ENCODE results near the gene GJC2. TPM values are rescaled to one million over a fixed set of nuclear protein-coding genes. Genes with fewer than 3 reads are reported as not detected.

Gene GJC2
- total RNA-seq, 4 donors from 2014 or later: 0.88 to 0.94 TPM; not detected in 2

DNA sequence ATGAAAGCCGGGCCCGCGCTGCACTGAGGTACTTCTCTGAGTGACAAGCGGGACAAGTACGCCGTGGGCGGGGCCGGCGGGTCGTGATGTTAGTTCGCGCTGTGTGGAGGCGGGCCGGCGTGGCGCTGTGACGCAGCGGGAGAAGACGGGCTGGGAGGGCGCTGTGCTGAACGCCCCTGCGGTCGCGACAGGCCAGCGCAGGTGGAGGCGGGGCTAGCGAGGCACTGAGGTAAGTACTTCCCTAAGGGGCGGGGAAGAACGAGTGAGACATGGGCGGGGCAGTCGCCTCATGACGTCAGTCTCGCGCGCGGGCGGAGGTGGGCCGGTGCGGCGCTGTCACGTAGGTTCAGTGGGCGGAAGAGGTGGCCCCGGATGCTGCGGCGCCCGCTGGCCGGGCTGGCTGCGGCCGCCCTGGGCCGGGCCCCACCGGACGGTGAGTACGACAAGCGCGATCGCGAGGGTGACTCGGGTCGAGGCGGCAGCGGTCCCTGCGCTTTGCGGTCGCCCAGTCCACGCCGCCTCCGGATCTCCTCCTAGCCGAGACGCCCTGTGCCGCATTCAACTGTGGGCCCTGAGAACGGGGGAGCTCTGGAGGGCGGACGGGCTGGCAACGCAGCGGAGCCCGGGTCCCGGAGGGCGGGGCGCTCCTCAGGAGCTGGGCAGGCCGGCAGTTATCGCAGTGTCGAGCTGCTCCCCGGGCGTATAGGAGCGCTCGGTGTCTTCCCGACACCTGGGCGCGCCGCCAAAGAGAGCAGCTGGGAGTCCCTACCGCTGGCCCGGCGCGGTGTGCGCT, 9.6 kb upstream of the GJC2 start, which contains the start of gene GUK1:
GUK1 (plus strand) TSS at position 349 of the 793 bp plus-strand sequence; CDS start at position 373, 24 bp downstream.
- H3K36me3 ChIP-seq: peaks cover 0 to 1% (median 0%) of the 10 kb centered on the region in 3 donors
- no peaks in the 10 kb centered on the region for H3K9me3 ChIP-seq
- peak within 1 kb of the TSS; percentile 81 to 98 (median 93) for H3K4me3 ChIP-seq
- H3K4me1 ChIP-seq: peaks cover 3 to 39% (median 24%) of the 10 kb centered on the region in 4 donors
- DNase-seq: peak; percentile 100
- peak; percentile 98 to 99 for TF ChIP-seq POLR2A (IDR thresholded peaks at IDR 0.05)
- TF ChIP-seq, protein P1, sequence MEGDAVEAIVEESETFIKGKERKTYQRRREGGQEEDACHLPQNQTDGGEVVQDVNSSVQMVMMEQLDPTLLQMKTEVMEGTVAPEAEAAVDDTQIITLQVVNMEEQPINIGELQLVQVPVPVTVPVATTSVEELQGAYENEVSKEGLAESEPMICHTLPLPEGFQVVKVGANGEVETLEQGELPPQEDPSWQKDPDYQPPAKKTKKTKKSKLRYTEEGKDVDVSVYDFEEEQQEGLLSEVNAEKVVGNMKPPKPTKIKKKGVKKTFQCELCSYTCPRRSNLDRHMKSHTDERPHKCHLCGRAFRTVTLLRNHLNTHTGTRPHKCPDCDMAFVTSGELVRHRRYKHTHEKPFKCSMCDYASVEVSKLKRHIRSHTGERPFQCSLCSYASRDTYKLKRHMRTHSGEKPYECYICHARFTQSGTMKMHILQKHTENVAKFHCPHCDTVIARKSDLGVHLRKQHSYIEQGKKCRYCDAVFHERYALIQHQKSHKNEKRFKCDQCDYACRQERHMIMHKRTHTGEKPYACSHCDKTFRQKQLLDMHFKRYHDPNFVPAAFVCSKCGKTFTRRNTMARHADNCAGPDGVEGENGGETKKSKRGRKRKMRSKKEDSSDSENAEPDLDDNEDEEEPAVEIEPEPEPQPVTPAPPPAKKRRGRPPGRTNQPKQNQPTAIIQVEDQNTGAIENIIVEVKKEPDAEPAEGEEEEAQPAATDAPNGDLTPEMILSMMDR (IDR thresholded peaks at IDR 0.05): peak in 5 of 6 experiments; percentile 23 to 54 (median 49)
- H3K27me3 ChIP-seq: no peaks in the 10 kb centered on the region
- peak within 1 kb of the TSS; percentile 98 to 100 (median 100) for H3K27ac ChIP-seq

DNA sequence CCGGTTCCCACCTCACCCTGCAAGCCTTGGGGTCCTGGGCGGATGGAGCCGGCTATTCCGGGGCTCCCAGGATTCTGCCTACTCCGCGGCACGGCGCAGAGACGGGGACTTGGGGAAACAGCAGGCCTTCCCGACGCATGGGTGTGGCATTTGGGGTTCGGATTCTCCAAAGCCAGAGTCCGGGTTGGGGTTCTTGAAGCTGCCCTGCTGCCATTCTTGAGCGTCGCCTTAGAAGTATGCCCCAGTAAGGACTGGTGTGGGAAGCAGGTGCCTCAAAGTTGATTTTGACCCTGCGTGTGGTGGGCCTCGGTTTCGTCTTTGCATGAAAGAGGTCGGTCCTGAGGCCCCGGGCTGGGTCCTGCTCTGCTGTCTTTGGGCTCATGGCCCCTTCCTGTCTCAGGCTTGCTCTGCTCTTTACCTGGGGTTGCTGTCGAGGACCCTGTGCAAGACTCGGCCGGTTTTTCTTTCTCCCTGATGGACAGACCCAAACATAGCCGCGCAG, 9.0 kb upstream of the GJC2 start:
- no peaks in the 10 kb centered on the region for H3K27me3 ChIP-seq
- H3K9me3 ChIP-seq: no peaks in the 10 kb centered on the region
- peaks cover 0 to 8% (median 0%) of the 10 kb centered on the region in 3 donors for H3K36me3 ChIP-seq
- DNase-seq: no peak
- H3K4me3 ChIP-seq: peak overlapping the region; percentile 81 to 98 (median 93)
- H3K27ac ChIP-seq: peak overlapping the region; percentile 98 to 100 (median 100)
- TF ChIP-seq, protein P1 (IDR thresholded peaks at IDR 0.05): no peak
- TF ChIP-seq POLR2A (IDR thresholded peaks at IDR 0.05): no peak
- peaks cover 3 to 39% (median 24%) of the 10 kb centered on the region in 4 donors for H3K4me1 ChIP-seq

DNA sequence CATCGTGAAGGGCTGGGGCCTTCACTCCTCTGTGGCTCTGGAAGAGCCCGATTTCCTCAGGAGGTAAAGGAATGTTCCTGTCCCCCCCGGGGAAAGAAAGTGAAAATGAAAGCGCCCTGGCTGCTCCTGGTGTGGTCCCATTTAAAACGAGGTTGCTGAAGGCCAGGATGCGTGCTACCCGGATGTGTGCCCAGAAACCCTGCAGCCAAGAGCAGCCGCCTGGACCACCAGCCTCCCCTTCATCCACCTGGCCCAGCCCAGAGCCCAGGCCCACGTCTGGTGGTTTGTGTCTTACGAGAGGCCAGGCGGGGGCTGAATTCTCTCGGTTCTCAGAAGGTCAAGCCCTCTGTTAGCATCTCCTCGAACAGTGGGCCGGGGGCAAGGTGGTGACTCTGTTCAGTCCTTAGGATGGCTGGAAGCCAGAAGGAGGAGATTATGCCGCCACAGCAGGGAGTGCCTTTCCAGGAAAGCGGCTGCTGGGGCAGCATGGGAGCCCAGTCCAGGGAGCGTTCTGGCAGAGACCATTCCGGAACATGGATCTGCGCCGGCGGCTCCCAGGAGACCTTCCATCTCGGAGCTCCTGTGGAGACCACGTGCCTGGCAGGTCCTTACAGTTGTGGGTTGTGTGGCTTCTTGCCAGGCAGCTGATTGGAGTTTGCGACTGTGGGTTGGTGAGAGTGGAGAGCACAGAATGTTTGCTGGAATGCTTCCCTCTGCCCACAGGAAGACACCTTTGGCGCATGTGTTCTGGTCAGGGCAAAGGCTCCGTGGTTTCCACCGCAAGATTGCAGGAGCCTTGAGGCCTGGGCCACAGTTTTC, 8.3 kb upstream of the GJC2 start:
- DNase-seq: peak; percentile 36 to 71 (median 59)
- H3K4me1 ChIP-seq: peaks cover 3 to 39% (median 24%) of the 10 kb centered on the region in 4 donors
- no peaks in the 10 kb centered on the region for H3K9me3 ChIP-seq
- H3K4me3 ChIP-seq: peak overlapping the region; percentile 81 to 98 (median 93)
- no peak for TF ChIP-seq POLR2A (IDR thresholded peaks at IDR 0.05)
- TF ChIP-seq, protein P1 (IDR thresholded peaks at IDR 0.05): no peak
- no peaks in the 10 kb centered on the region for H3K27me3 ChIP-seq
- H3K27ac ChIP-seq: peak overlapping the region; percentile 98 to 100 (median 100)
- peaks cover 0 to 13% (median 0%) of the 10 kb centered on the region in 3 donors for H3K36me3 ChIP-seq

DNA sequence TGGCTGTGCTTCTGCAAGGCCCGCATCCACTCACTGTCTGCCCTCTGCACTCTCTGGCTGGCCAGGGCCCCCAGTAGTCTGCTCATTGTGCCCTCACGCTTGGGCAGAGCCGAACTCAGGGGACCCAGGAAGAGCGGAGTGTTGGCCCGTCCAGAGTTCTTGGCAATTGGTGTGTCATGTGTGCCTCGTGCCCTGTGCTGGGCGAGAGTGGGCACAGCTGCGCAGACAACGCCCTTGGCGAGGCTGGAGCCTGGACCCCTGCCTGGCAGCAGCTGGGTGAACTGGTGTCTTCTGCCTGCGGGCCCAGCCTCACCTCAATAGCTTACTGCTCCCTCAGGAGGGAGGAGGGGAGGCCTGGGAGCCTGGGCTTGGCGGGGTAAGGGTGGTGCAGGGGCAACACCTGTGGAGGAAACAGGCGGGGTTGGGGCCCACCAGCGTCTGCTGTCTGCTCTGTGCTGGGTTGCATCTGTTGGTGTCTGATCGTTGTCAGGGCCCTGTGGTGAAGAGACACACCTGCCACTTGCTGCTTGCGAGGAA, 7.5 kb upstream of the GJC2 start:
- H3K36me3 ChIP-seq: peaks cover 0 to 21% (median 0%) of the 10 kb centered on the region in 3 donors
- peak in 2 of 3 donors; percentile 45 to 49 for DNase-seq
- H3K4me1 ChIP-seq: peaks cover 3 to 39% (median 24%) of the 10 kb centered on the region in 4 donors
- H3K9me3 ChIP-seq: no peaks in the 10 kb centered on the region
- H3K27me3 ChIP-seq: no peaks in the 10 kb centered on the region
- peak overlapping the region; percentile 21 to 100 (median 100) for H3K27ac ChIP-seq
- TF ChIP-seq, protein P1 (IDR thresholded peaks at IDR 0.05): no peak
- TF ChIP-seq POLR2A (IDR thresholded peaks at IDR 0.05): no peak
- peak overlapping the region in 2 of 4 donors; percentile 81 to 98 for H3K4me3 ChIP-seq

DNA sequence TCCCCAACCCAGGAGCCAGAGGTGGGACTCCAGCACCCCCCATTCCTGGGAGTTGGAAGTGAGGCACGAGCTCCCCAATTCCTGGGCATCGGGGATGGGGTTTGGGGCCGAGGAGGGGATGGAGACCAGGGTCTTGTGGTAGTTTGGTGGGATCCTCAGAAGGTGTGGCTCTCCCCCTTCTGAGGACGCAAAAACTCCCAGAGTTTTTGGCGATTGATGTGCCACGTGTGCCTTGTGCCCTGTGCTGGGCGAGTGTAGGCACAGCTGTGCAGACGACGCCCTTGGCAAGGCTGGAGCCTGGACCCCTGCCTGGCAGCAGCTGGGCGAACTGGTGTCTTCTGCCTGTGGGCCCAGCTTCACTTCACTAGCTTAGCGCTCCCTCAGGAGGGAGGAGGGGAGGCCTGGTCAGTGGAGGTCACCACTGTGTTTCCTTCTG, 7.0 kb upstream of the GJC2 start:
- Histone ChIP-seq H3K4me3 (no peak overlapping the region), H3K4me1 (peaks cover 3 to 39% (median 24%) of the 10 kb centered on the region in 4 donors), H3K27me3 (no peaks in the 10 kb centered on the region), H3K27ac (peak overlapping the region in 1 of 4 donors; percentile 100), H3K36me3 (peaks cover 0 to 26% (median 0%) of the 10 kb centered on the region in 3 donors), H3K9me3 (no peaks in the 10 kb centered on the region)
- TF ChIP-seq POLR2A (IDR thresholded peaks at IDR 0.05): no peak
- TF ChIP-seq, protein P1 (IDR thresholded peaks at IDR 0.05): no peak
- peak in 1 of 3 donors; percentile 46 for DNase-seq

Measured in Peyer's patch (tissue), 4 donors.